GM12891 (cell line): ENCODE data around the gene ATP6V0A1.
"Not testable (repeated sequence)": the region's sequence is repeated elsewhere in the genome, so short reads cannot be mapped to it uniquely, and the experiment has no call there.

Experiments
- DNase-seq: peaks from one replicate; pipeline ENCODE4 v3.0.0; 2011; ENCODE audit warnings: low spot score; ENCODE audit not compliant: insufficient read length
- FAIRE-seq: peaks from 2 replicates; lab custom pipeline; 2011; peaks lifted over from hg19 to GRCh38; lab: Jason Lieb, UNC
- PAX5 ChIP-seq: IDR thresholded peaks from 2 replicates; pipeline ENCODE4 v1.6.1; 2011; ENCODE audit warnings: low read length, moderate library complexity, mild to moderate bottlenecking; ENCODE audit not compliant: insufficient read depth, severe bottlenecking
- POLR2A ChIP-seq: IDR thresholded peaks from 2 replicates; pipeline ENCODE4 v1.6.1; 2011; ENCODE audit warnings: low read depth, low read length, control low read depth
- POLR2AphosphoS5 ChIP-seq: IDR thresholded peaks from 2 replicates; pipeline ENCODE4 v1.6.1; 2011; ENCODE audit warnings: low read depth, low read length, control low read depth
- POU2F2 ChIP-seq: IDR thresholded peaks from 2 replicates; pipeline ENCODE4 v1.6.1; 2011; ENCODE audit warnings: low read depth, mild to moderate bottlenecking, control low read depth, low read length, moderate library complexity
- SPI1 ChIP-seq: IDR thresholded peaks from 2 replicates; pipeline ENCODE4 v1.6.1; 2011; ENCODE audit warnings: low read depth, low read length, control low read depth
- TAF1 ChIP-seq: IDR thresholded peaks from 2 replicates; pipeline ENCODE4 v1.6.1; 2011; ENCODE audit warnings: low read depth, low read length, control low read depth

Gene ATP6V0A1

GRCh38 chr17:42475835-42476234, 17.2 kb downstream of the ATP6V0A1 start:
- no peak for FAIRE-seq
- TF ChIP-seq POLR2AphosphoS5 (no peak), TAF1 (no peak), PAX5 (no peak), POLR2A (no peak), POU2F2 (no peak), SPI1 (no peak)
- no peak for DNase-seq

GRCh38 chr17:42476411-42476810, 17.7 kb downstream of the ATP6V0A1 start:
- FAIRE-seq, result no peak
- DNase-seq, result no peak
- TF ChIP-seq POLR2AphosphoS5 (no peak), TAF1 (no peak), POLR2A (no peak), PAX5 (no peak), SPI1 (no peak), POU2F2 (no peak)

GRCh38 chr17:42477173-42477572, 18.5 kb downstream of the ATP6V0A1 start:
- FAIRE-seq, result no peak
- no peak for TF ChIP-seq SPI1
- TF ChIP-seq POU2F2, result no peak
- TF ChIP-seq POLR2AphosphoS5, result no peak
- TF ChIP-seq TAF1, result no peak
- no peak for TF ChIP-seq PAX5
- TF ChIP-seq POLR2A, result no peak

GRCh38 chr17:42477824-42478223, 19.1 kb downstream of the ATP6V0A1 start:
- DNase-seq, FAIRE-seq: not testable (repeated sequence)

More at GRCh38 chr17:42477173-42477572, 18.5 kb downstream of the ATP6V0A1 start:
- no peak for DNase-seq

- FAIRE-seq (peak; percentile 13), DNase-seq (peak; percentile 32)
- TF ChIP-seq POU2F2, result peak; percentile 61; the same call in 1 of the 2 replicates
- no peak for TF ChIP-seq PAX5
- TF ChIP-seq SPI1, result no peak
Measured at GRCh38 chr17:42484304-42484703, 25.6 kb downstream of the ATP6V0A1 start.

GRCh38 chr17:42485680-42486079, 27.0 kb downstream of the ATP6V0A1 start:
- DNase-seq, result no peak
- TF ChIP-seq POLR2A (no peak), POLR2AphosphoS5 (no peak), PAX5 (no peak), SPI1 (no peak), POU2F2 (no peak), TAF1 (no peak)
- no peak for FAIRE-seq

GRCh38 chr17:42488032-42488431, 29.4 kb downstream of the ATP6V0A1 start:
- FAIRE-seq, result no peak
- no peak for DNase-seq
- no peak for TF ChIP-seq TAF1
- TF ChIP-seq POLR2AphosphoS5, result no peak
- no peak for TF ChIP-seq SPI1
- no peak for TF ChIP-seq POLR2A
- no peak for TF ChIP-seq POU2F2
- no peak for TF ChIP-seq PAX5

- DNase-seq (no peak), FAIRE-seq (no peak)
- no peak for TF ChIP-seq PAX5
- no peak for TF ChIP-seq SPI1
- no peak for TF ChIP-seq POLR2A
- no peak for TF ChIP-seq POLR2AphosphoS5
- TF ChIP-seq POU2F2, result no peak
- TF ChIP-seq TAF1, result no peak
Measured at GRCh38 chr17:42493319-42493718, 34.6 kb downstream of the ATP6V0A1 start.

GRCh38 chr17:42494673-42495072, 36.0 kb downstream of the ATP6V0A1 start:
- DNase-seq (no peak), FAIRE-seq (no peak)

GRCh38 chr17:42498828-42499227, 40.1 kb downstream of the ATP6V0A1 start:
- FAIRE-seq, result no peak

More at GRCh38 chr17:42494673-42495072, 36.0 kb downstream of the ATP6V0A1 start:
- TF ChIP-seq POLR2A (no peak), TAF1 (no peak), PAX5 (no peak), SPI1 (no peak), POU2F2 (no peak), POLR2AphosphoS5 (no peak)

GRCh38 chr17:42502091-42502490, 43.4 kb downstream of the ATP6V0A1 start:
- TF ChIP-seq POLR2A, result no peak
- TF ChIP-seq PAX5, result no peak
- FAIRE-seq, result no peak

More at GRCh38 chr17:42498828-42499227, 40.1 kb downstream of the ATP6V0A1 start:
- TF ChIP-seq TAF1, result no peak
- no peak for TF ChIP-seq POLR2A
- no peak for TF ChIP-seq PAX5
- TF ChIP-seq SPI1, result no peak
- no peak for TF ChIP-seq POLR2AphosphoS5
- no peak for TF ChIP-seq POU2F2
- no peak for DNase-seq

More at GRCh38 chr17:42502091-42502490, 43.4 kb downstream of the ATP6V0A1 start:
- no peak for DNase-seq
